ENCODE results near the gene RNF126.

- TF ChIP-seq POLR2A (IDR thresholded peaks at IDR 0.05; ENCODE audit: low read depth, low read length): no peak
- no peak for TF ChIP-seq PAX5 (IDR thresholded peaks at IDR 0.05; ENCODE audit: insufficient read depth, low read length, severe bottlenecking)
- TF ChIP-seq SPI1 (IDR thresholded peaks at IDR 0.05; ENCODE audit: low read depth, low read length): no peak
- TF ChIP-seq POLR2AphosphoS5 (IDR thresholded peaks at IDR 0.05; ENCODE audit: low read depth, low read length): no peak
Observed at GRCh38 chr19:639253-640160, 23.5 kb downstream of the RNF126 start, which contains the start of gene FGF22.
